Loucy (cell line): ENCODE measurements around the gene SDE2.

Experiments used
- H2AFZ ChIP-seq: fragments of 200-600 bp; sonication (generic); 2 replicates; pipeline ENCODE4 v1.6.0; 2016; ENCODE audit warnings: antibody characterized with exemption, mild to moderate bottlenecking, low read length, moderate library complexity
- H3F3A ChIP-seq: fragments of 200-600 bp; 2 replicates; pipeline ENCODE4 v1.6.0; 2016; ENCODE audit warnings: antibody characterized with exemption, low read depth, mild to moderate bottlenecking
- H3K27me3 ChIP-seq: fragments of 200-600 bp; sonication (generic); 2 replicates; pipeline ENCODE4 v1.6.1; 2014; ENCODE audit warnings: low read length, mild to moderate bottlenecking; ENCODE audit not compliant: insufficient read depth, poor library complexity, severe bottlenecking
- H3K36me3 ChIP-seq: fragments of 200-600 bp; sonication (generic); 2 replicates; pipeline ENCODE4 v1.6.1; 2016; ENCODE audit warnings: low read length; ENCODE audit not compliant: insufficient read depth
- H3K4me1 ChIP-seq: fragments of 200-600 bp; sonication (generic); 2 replicates; pipeline ENCODE4 v1.5.1; 2014; ENCODE audit warnings: low read length, mild to moderate bottlenecking; ENCODE audit not compliant: insufficient read depth, poor library complexity, severe bottlenecking
- H3K4me2 ChIP-seq: fragments of 200-600 bp; sonication (generic); 2 replicates; pipeline ENCODE4 v1.6.0; 2014; ENCODE audit warnings: antibody characterized with exemption, low read length, low read depth, mild to moderate bottlenecking; ENCODE audit not compliant: poor library complexity, severe bottlenecking
- H3K4me3 ChIP-seq: fragments of 200-600 bp; sonication (generic); 2 replicates; pipeline ENCODE4 v1.5.1; 2014; ENCODE audit warnings: low read length, mild to moderate bottlenecking, mixed read lengths; ENCODE audit not compliant: poor library complexity, severe bottlenecking
- H3K79me2 ChIP-seq: fragments of 200-600 bp; sonication (generic); 2 replicates; pipeline ENCODE4 v1.6.1; 2014; ENCODE audit warnings: low read length; ENCODE audit not compliant: insufficient read depth
- H3K9ac ChIP-seq: fragments of 200-600 bp; sonication (generic); 2 replicates; pipeline ENCODE4 v1.6.0; 2014; ENCODE audit warnings: mild to moderate bottlenecking, low read depth, low read length, moderate library complexity; ENCODE audit not compliant: poor library complexity, severe bottlenecking
- H3K9me2 ChIP-seq: fragments of 200-600 bp; sonication (generic); replicated peaks from 2 replicates; pipeline ENCODE4 v1.6.1; 2016; ENCODE audit warnings: low read depth, low read length, mixed read lengths
- H3K9me3 ChIP-seq: fragments of 200-600 bp; sonication (generic); 2 replicates; pipeline ENCODE4 v1.6.1; 2014; ENCODE audit warnings: mild to moderate bottlenecking, antibody characterized with exemption, low read length, low read depth; ENCODE audit not compliant: insufficient read depth
- H4K20me1 ChIP-seq: fragments of 200-600 bp; sonication (generic); 2 replicates; pipeline ENCODE4 v1.6.0; 2014; ENCODE audit warnings: antibody characterized with exemption, low read length, mild to moderate bottlenecking; ENCODE audit not compliant: insufficient read depth, poor library complexity, severe bottlenecking
- CTCF ChIP-seq: fragments of 200-600 bp; sonication (generic); conservative IDR thresholded peaks from 2 replicates; pipeline ENCODE4 v1.5.1; 2014; ENCODE audit warnings: mild to moderate bottlenecking, antibody characterized with exemption, low read length
- EZH2phosphoT487 ChIP-seq: fragments of 200-600 bp; IDR thresholded peaks from 2 replicates; pipeline ENCODE4 v1.6.1; 2018; ENCODE audit warnings: antibody characterized with exemption, mild to moderate bottlenecking, moderate library complexity, borderline replicate concordance

Gene SDE2

GRCh38 chr1:226038661-226039060, 39.5 kb upstream of the SDE2 start:
- no peaks in the 10 kb centered on the region for H3K36me3 ChIP-seq
- no peak overlapping the region for H3K4me2 ChIP-seq
- no peak overlapping the region for H2AFZ ChIP-seq
- H3K9me2 ChIP-seq = no peaks in the 10 kb centered on the region
- no peaks in the 10 kb centered on the region for H3K9me3 ChIP-seq
- H3K9ac ChIP-seq = no peak overlapping the region
- TF ChIP-seq CTCF (no peak), EZH2phosphoT487 (no peak)
- H3K4me1 ChIP-seq = no peaks in the 10 kb centered on the region
- no peaks in the 10 kb centered on the region for H4K20me1 ChIP-seq
- no peaks in the 10 kb centered on the region for H3K27me3 ChIP-seq
- no peaks in the 10 kb centered on the region for H3K79me2 ChIP-seq
- H3F3A ChIP-seq = no peaks in the 10 kb centered on the region
- H3K4me3 ChIP-seq = no peak overlapping the region

- no peaks in the 10 kb centered on the region for H3K9me3 ChIP-seq
- no peaks in the 10 kb centered on the region for H3K36me3 ChIP-seq
- H3K9ac ChIP-seq = no peak overlapping the region
- no peaks in the 10 kb centered on the region for H4K20me1 ChIP-seq
- H3F3A ChIP-seq = no peaks in the 10 kb centered on the region
- no peak overlapping the region for H3K4me2 ChIP-seq
- no peaks in the 10 kb centered on the region for H3K4me1 ChIP-seq
- no peaks in the 10 kb centered on the region for H3K27me3 ChIP-seq
- no peaks in the 10 kb centered on the region for H3K79me2 ChIP-seq
- no peaks in the 10 kb centered on the region for H3K9me2 ChIP-seq
- H3K4me3 ChIP-seq = no peak overlapping the region
- no peak overlapping the region for H2AFZ ChIP-seq
- TF ChIP-seq EZH2phosphoT487 (no peak), CTCF (no peak)
These were observed 36.8 kb upstream of the SDE2 start for GRCh38 chr1:226035915-226036314.

GRCh38 chr1:226034482-226034881, 35.3 kb upstream of the SDE2 start:
- 0 out of 2 replicates have a peak overlapping the region, but pooled peaks have one; percentile 32 for H2AFZ ChIP-seq
- H3K9ac ChIP-seq = no peak overlapping the region

More at GRCh38 chr1:226034482-226034881, 35.3 kb upstream of the SDE2 start:
- no peaks in the 10 kb centered on the region for H3K27me3 ChIP-seq
- no peaks in the 10 kb centered on the region for H3K4me1 ChIP-seq
- no peaks in the 10 kb centered on the region for H4K20me1 ChIP-seq
- H3K9me3 ChIP-seq = no peaks in the 10 kb centered on the region
- no peaks in the 10 kb centered on the region for H3K36me3 ChIP-seq
- no peak overlapping the region for H3K4me3 ChIP-seq
- TF ChIP-seq EZH2phosphoT487 (no peak), CTCF (no peak)
- H3F3A ChIP-seq = no peaks in the 10 kb centered on the region
- H3K9me2 ChIP-seq = no peaks in the 10 kb centered on the region
- H3K4me2 ChIP-seq = no peak overlapping the region
- no peaks in the 10 kb centered on the region for H3K79me2 ChIP-seq
